CD8-positive, alpha-beta memory T cell (primary cell): Measurements from ENCODE around the gene OR13J1. TPM values are rescaled to one million over a fixed set of nuclear protein-coding genes. Genes with fewer than 3 reads are reported as not detected.

ENCODE experiments used
- CTCF ChIA-PET: fragments of 350-600 bp; sonication (Branson Sonifier 250); formaldehyde crosslinking; loops from one replicate; lab custom pipeline; 2021; ENCODE audit warnings: antibody characterized with exemption; lab: Charles Lee
- POLR2A ChIA-PET: fragments of 350-600 bp; sonication (Branson Sonifier 250); formaldehyde crosslinking; loops from one replicate; lab custom pipeline; 2021; ENCODE audit warnings: antibody characterized with exemption; lab: Charles Lee
- DNase-seq, 5 donors: peaks; one replicate each; pipeline versions ENCODE4 v3.0.0 to v3.0.0-alpha.2; 2020 to 2022; ENCODE audit warnings: mixed read lengths in 1 of 5
- H3K27ac ChIP-seq: one replicate; pipeline ENCODE4 v1.7.0; 2013; ENCODE audit warnings: low read depth, mild to moderate bottlenecking, low read length, moderate library complexity
- H3K27me3 ChIP-seq: 2 replicates; pipeline ENCODE4 v1.7.0; 2013; ENCODE audit warnings: low read length, mild to moderate bottlenecking; ENCODE audit not compliant: insufficient read depth, poor library complexity, severe bottlenecking
- H3K36me3 ChIP-seq: 2 replicates; pipeline ENCODE4 v1.7.0; 2013; ENCODE audit warnings: mild to moderate bottlenecking, low read length, moderate library complexity; ENCODE audit not compliant: insufficient read depth
- H3K4me1 ChIP-seq: 2 replicates; pipeline ENCODE4 v1.7.0; 2013; ENCODE audit warnings: mild to moderate bottlenecking, low read length, moderate library complexity; ENCODE audit not compliant: insufficient read depth
- H3K4me3 ChIP-seq: 2 replicates; pipeline ENCODE4 v1.7.0; 2013; ENCODE audit warnings: mild to moderate bottlenecking, low read length
- H3K9me3 ChIP-seq: 2 replicates; pipeline ENCODE4 v1.7.0; 2013; ENCODE audit warnings: mild to moderate bottlenecking, low read length
- H3K27ac Mint-ChIP-seq, 8 donors: one replicate each; pipeline ENCODE4 v1.8.0; 2020 to 2021; ENCODE audit warnings: mixed read lengths in 8 of 8, mild to moderate bottlenecking in 6 of 8, inconsistent platforms in 3 of 8, moderate library complexity in 3 of 8
- H3K27me3 Mint-ChIP-seq, 2 donors: one replicate each; pipeline ENCODE4 v1.8.0; 2020 to 2021; ENCODE audit warnings: mixed read lengths in 2 of 2, mild to moderate bottlenecking in 1 of 2, moderate library complexity in 1 of 2
- H3K36me3 Mint-ChIP-seq, 3 donors: one replicate each; pipeline ENCODE4 v1.8.0; 2020 to 2021; ENCODE audit warnings: mixed read lengths in 3 of 3, inconsistent platforms in 1 of 3, mild to moderate bottlenecking in 1 of 3
- H3K4me1 Mint-ChIP-seq, 3 donors: one replicate each; pipeline ENCODE4 v1.8.0; 2020 to 2021; ENCODE audit warnings: mixed read lengths in 3 of 3, inconsistent platforms in 1 of 3, mild to moderate bottlenecking in 1 of 3
- H3K4me3 Mint-ChIP-seq, 7 donors: one replicate each; pipeline ENCODE4 v1.8.0; 2020 to 2021; ENCODE audit warnings: mixed read lengths in 7 of 7, mild to moderate bottlenecking in 6 of 7, moderate library complexity in 4 of 7, inconsistent platforms in 2 of 7
- H3K9me3 Mint-ChIP-seq, 5 donors: one replicate each; pipeline ENCODE4 v1.8.0; 2020 to 2022; ENCODE audit warnings: mixed read lengths in 5 of 5, mild to moderate bottlenecking in 3 of 5, moderate library complexity in 2 of 5, inconsistent platforms in 1 of 5
- polyA plus RNA-seq: library from polyadenylated mRNA; unstranded; fragments of 300-500 nt; fragmentation: Illumina TruSeq; gene quantifications from one replicate; pipeline ENCODE4 v1.2.3, GENCODE V29; 2021
- total RNA-seq, 2 experiments: library from RNA; stranded (reverse); gene quantifications; one replicate each; pipeline ENCODE4 v1.2.3, GENCODE V29; 2021

The OR13J1 gene
- total and polyA plus RNA-seq, 3 experiments from 2014 or later, result not detected

- Histone ChIP-seq H3K27me3 (no peaks in the 10 kb centered on the region), H3K9me3 (no peaks in the 10 kb centered on the region), H3K4me3 (no peak overlapping the region), H3K36me3 (no peaks in the 10 kb centered on the region), H3K4me1 (peaks cover 14% of the 10 kb centered on the region), H3K27ac (no peak overlapping the region)
- ChIA-PET POLR2A (interaction anchor here (0.6 kb wide), 1 partner anchor 82 kb away, joined by 3 read pairs; no protein-coding TSS in a partner anchor), CTCF (interaction anchor here (0.6 to 3.4 kb wide), 22 partner anchors 9 to 1943 kb away, joined by 3 to 18 read pairs (median 5); partner anchors contain the start of genes GBA2, HINT2, NPR2 and RGP1)
- DNase-seq, result peak in 2 of 5 donors; percentile 45 to 58
- peak overlapping the region in 5 of 8 donors; percentile 21 to 85 (median 28) for H3K27ac Mint-ChIP-seq
- peaks cover 22 to 31% (median 24%) of the 10 kb centered on the region in 3 donors for H3K4me1 Mint-ChIP-seq
- H3K9me3 Mint-ChIP-seq, result no peaks in the 10 kb centered on the region
- no peaks in the 10 kb centered on the region for H3K27me3 Mint-ChIP-seq
- H3K36me3 Mint-ChIP-seq, result peaks cover 0 to 4% (median 0%) of the 10 kb centered on the region in 3 donors
- H3K4me3 Mint-ChIP-seq, result peak overlapping the region in 4 of 7 donors; percentile 55 to 69 (median 65)
Observed at GRCh38 chr9:35826071-35826701, 44.0 kb downstream of the OR13J1 start.

GRCh38 chr9:35822926-35823325, 47.3 kb downstream of the OR13J1 start:
- Mint-ChIP-seq H3K9me3 (no peaks in the 10 kb centered on the region), H3K4me1 (peaks cover 4 to 5% (median 5%) of the 10 kb centered on the region in 3 donors), H3K36me3 (no peaks in the 10 kb centered on the region), H3K4me3 (no peak overlapping the region), H3K27ac (no peak overlapping the region), H3K27me3 (peaks cover 0 to under 1% of the 10 kb centered on the region in 2 donors)
- POLR2A ChIA-PET, result interaction anchor here (1.0 kb wide), 1 partner anchor 11 kb away, joined by 3 read pairs; the partner anchor contains the start of gene SPAG8
- Histone ChIP-seq H3K36me3 (no peaks in the 10 kb centered on the region), H3K4me3 (no peak overlapping the region), H3K27ac (no peak overlapping the region), H3K4me1 (no peaks in the 10 kb centered on the region), H3K9me3 (no peaks in the 10 kb centered on the region), H3K27me3 (no peaks in the 10 kb centered on the region)
- DNase-seq, result no peak
- CTCF ChIA-PET, result no interaction called here

GRCh38 chr9:35820076-35820475, 50.1 kb downstream of the OR13J1 start:
- no peak for DNase-seq
- Histone ChIP-seq H3K4me3 (no peak overlapping the region), H3K9me3 (no peaks in the 10 kb centered on the region), H3K36me3 (no peaks in the 10 kb centered on the region), H3K27me3 (no peaks in the 10 kb centered on the region), H3K4me1 (no peaks in the 10 kb centered on the region), H3K27ac (no peak overlapping the region)
- Mint-ChIP-seq H3K9me3 (no peaks in the 10 kb centered on the region), H3K36me3 (peaks cover 0 to 5% (median 0%) of the 10 kb centered on the region in 3 donors), H3K4me3 (peak overlapping the region in 1 of 7 donors; percentile 58), H3K27ac (no peak overlapping the region), H3K4me1 (peaks cover 6 to 8% (median 7%) of the 10 kb centered on the region in 3 donors), H3K27me3 (peaks cover 0 to 8% of the 10 kb centered on the region in 2 donors)
- ChIA-PET POLR2A (no interaction called here), CTCF (no interaction called here)

Other genes starting within 250 kb of the OR13J1 start
- 10 to 100 TPM; 43.1 TPM for gene SIT1, start 219.5 kb downstream of the OR13J1 start, total RNA-seq
- gene SIT1, start 219.5 kb downstream of the OR13J1 start, polyA plus RNA-seq, result 196 TPM
- gene RMRP, start 212.4 kb downstream of the OR13J1 start, total RNA-seq, result over 10,000 TPM in 1 of 2 experiments, 1,000 to 10,000 TPM in 1; 7,718 to 11,549 TPM
- not detected for gene RMRP, start 212.4 kb downstream of the OR13J1 start, polyA plus RNA-seq
- 10 to 100 TPM; 18.5 to 20.0 TPM for gene CCDC107, start 212.1 kb downstream of the OR13J1 start, total RNA-seq
- gene CCDC107, start 212.1 kb downstream of the OR13J1 start, polyA plus RNA-seq, result 105 TPM
- gene ARHGEF39, start 205.2 kb downstream of the OR13J1 start, total RNA-seq, result 10 to 100 TPM in 1 of 2 experiments, 1 to 10 TPM in 1; 7.7 to 10.7 TPM
- gene ARHGEF39, start 205.2 kb downstream of the OR13J1 start, polyA plus RNA-seq, result 1.2 TPM
- under 1 TPM in 1 of 2 experiments, not detected in 1; 0.75 TPM for gene CA9, start 196.5 kb downstream of the OR13J1 start, total RNA-seq
- not detected for gene CA9, start 196.5 kb downstream of the OR13J1 start, polyA plus RNA-seq
- 1 to 10 TPM; 6.6 to 7.3 TPM for gene TPM2, start 180.5 kb downstream of the OR13J1 start, total RNA-seq
- 0.22 TPM for gene TPM2, start 180.5 kb downstream of the OR13J1 start, polyA plus RNA-seq
- 100 to 1,000 TPM; 248 to 249 TPM for gene TLN1, start 138.2 kb downstream of the OR13J1 start, total RNA-seq
- 161 TPM for gene TLN1, start 138.2 kb downstream of the OR13J1 start, polyA plus RNA-seq
- gene CREB3, start 137.7 kb downstream of the OR13J1 start, total RNA-seq, result 10 to 100 TPM; 38.0 to 38.6 TPM
- gene CREB3, start 137.7 kb downstream of the OR13J1 start, polyA plus RNA-seq, result 53.6 TPM
- gene GBA2, start 121.2 kb downstream of the OR13J1 start, total RNA-seq, result 10 to 100 TPM; 41.8 to 42.0 TPM
- 30.7 TPM for gene GBA2, start 121.2 kb downstream of the OR13J1 start, polyA plus RNA-seq
- gene RGP1, start 121.1 kb downstream of the OR13J1 start, total RNA-seq, result 10 to 100 TPM; 19.9 to 21.9 TPM
- gene RGP1, start 121.1 kb downstream of the OR13J1 start, polyA plus RNA-seq, result 10.6 TPM
- gene MSMP, start 116.1 kb downstream of the OR13J1 start, total RNA-seq, result under 1 TPM; 0.51 to 0.63 TPM
- not detected for gene MSMP, start 116.1 kb downstream of the OR13J1 start, polyA plus RNA-seq
- 1 to 10 TPM; 5.2 to 8.6 TPM for gene NPR2, start 78.8 kb downstream of the OR13J1 start, total RNA-seq
- gene NPR2, start 78.8 kb downstream of the OR13J1 start, polyA plus RNA-seq, result 0.26 TPM
- 1 to 10 TPM in 1 of 2 experiments, under 1 TPM in 1; 0.98 to 1.8 TPM for gene SPAG8, start 58.1 kb downstream of the OR13J1 start, total RNA-seq
- gene SPAG8, start 58.1 kb downstream of the OR13J1 start, polyA plus RNA-seq, result 0.79 TPM
- gene HINT2, start 55.4 kb downstream of the OR13J1 start, total RNA-seq, result 10 to 100 TPM; 65.1 to 71.7 TPM
- gene HINT2, start 55.4 kb downstream of the OR13J1 start, polyA plus RNA-seq, result 69.4 TPM
- gene FAM221B, start 41.7 kb downstream of the OR13J1 start, total RNA-seq, result not detected
- gene FAM221B, start 41.7 kb downstream of the OR13J1 start, polyA plus RNA-seq, result not detected
- gene TMEM8B, start 41.2 kb downstream of the OR13J1 start, total RNA-seq, result 1 to 10 TPM; 2.1 to 3.0 TPM
- 3.0 TPM for gene TMEM8B, start 41.2 kb downstream of the OR13J1 start, polyA plus RNA-seq
- not detected for gene HRCT1, start 35.8 kb upstream of the OR13J1 start, total RNA-seq
- gene HRCT1, start 35.8 kb upstream of the OR13J1 start, polyA plus RNA-seq, result not detected
- not detected for gene SPAAR, start 39.1 kb upstream of the OR13J1 start, total RNA-seq
- gene SPAAR, start 39.1 kb upstream of the OR13J1 start, polyA plus RNA-seq, result not detected
- gene OR2S2, start 87.8 kb upstream of the OR13J1 start, total RNA-seq, result not detected
- gene OR2S2, start 87.8 kb upstream of the OR13J1 start, polyA plus RNA-seq, result not detected
- 1 to 10 TPM; 3.7 to 4.3 TPM for gene RECK, start 166.5 kb upstream of the OR13J1 start, total RNA-seq
- gene RECK, start 166.5 kb upstream of the OR13J1 start, polyA plus RNA-seq, result 15.0 TPM